Measurements from ENCODE around the gene GPAT3. TPM values are rescaled to one million over a fixed set of nuclear protein-coding genes. Genes with fewer than 3 reads are reported as not detected.
A peak's percentile ranks its signal among the peaks of the same experiment; 100 is the strongest.
"Not testable (repeated sequence)": the region's sequence is repeated elsewhere in the genome, so short reads cannot be mapped to it uniquely, and the experiment has no call there.

The GPAT3 gene
- total RNA-seq, 2 experiments from 2014 or later, result 27.2 to 27.7 TPM

DNA sequence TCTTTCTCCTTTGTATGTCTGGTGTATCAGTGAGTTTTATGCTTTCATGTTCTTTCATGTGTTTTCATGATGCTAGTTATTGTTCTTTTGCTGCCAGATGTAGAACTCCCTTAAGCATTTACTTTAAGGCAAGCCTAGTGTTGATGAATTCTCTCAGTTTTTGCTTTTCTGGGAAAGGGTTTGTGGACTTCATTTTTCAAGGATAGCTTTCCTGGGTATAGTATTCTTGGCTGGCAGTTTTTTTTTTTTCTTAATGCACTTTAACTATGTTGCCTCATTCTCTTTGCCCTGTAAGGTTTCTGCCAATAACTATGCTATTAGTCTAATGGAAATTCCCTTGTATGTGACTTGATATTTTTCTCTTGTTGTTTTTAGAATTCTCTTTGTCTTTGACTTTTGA is 77.1 kb downstream of the GPAT3 start:
- DNase-seq, result no peak
- H3K27ac Mint-ChIP-seq, result no peak overlapping the region
- CTCF ChIA-PET, result no interaction called here
- H3K27me3 Mint-ChIP-seq, result peaks cover 43% of the 10 kb centered on the region
- POLR2A ChIA-PET, result no interaction called here
- peaks cover 6% of the 10 kb centered on the region for H3K36me3 Mint-ChIP-seq (ENCODE audit: low read depth)
- peaks cover 22% of the 10 kb centered on the region for H3K9me3 Mint-ChIP-seq
- no peaks in the 10 kb centered on the region for H3K4me1 Mint-ChIP-seq
- no peak overlapping the region for H3K4me3 Mint-ChIP-seq

DNA sequence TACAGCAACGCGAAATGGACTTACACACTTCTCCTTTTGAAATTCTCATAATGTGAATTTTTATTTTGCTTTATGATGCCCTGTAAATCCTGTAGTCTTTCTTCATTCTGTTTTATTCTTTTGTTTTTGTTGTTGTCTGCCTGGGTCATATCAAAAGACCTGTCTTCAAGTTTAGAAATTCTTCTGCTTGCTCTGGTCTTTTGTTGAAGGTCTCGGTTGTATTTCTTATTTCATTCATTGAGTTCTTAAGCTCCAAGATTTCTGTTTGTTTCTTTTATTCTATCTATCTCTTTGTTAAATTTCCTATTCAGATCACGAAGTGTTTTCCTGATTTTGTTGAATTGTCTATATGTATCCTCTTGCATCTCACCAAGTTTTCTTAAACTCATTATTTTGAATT is 78.1 kb downstream of the GPAT3 start:
- Mint-ChIP-seq H3K9me3 (peaks cover 22% of the 10 kb centered on the region), H3K27ac (no peak overlapping the region), H3K4me3 (no peak overlapping the region), H3K36me3 (ENCODE audit: low read depth) (peaks cover 6% of the 10 kb centered on the region), H3K27me3 (peaks cover 47% of the 10 kb centered on the region), H3K4me1 (peaks cover 1% of the 10 kb centered on the region)
- DNase-seq, result no peak
- CTCF ChIA-PET, result no interaction called here
- POLR2A ChIA-PET, result no interaction called here

DNA sequence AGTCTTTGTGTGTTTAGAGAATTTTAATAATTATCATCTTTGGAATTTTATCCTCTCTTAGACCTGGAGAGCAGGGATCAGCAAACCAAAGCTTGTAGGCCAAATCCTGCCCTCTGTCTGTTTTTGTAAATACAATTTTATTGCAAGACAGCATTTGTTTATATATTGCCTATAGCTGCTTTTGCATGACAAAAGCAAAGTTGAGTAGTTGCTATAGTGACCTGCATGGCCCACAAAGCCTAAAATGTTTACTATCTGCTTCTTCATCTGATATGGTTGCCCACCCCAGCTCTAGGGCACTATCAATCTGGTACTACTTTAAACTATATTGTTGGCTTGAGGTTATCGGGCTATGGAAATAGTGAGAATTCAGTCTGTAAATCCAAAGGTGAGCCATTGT is 80.3 kb downstream of the GPAT3 start:
- peaks cover 37% of the 10 kb centered on the region for H3K27me3 Mint-ChIP-seq
- peaks cover 4% of the 10 kb centered on the region for H3K36me3 Mint-ChIP-seq (ENCODE audit: low read depth)
- H3K4me1 Mint-ChIP-seq, result peaks cover 6% of the 10 kb centered on the region
- peaks cover 31% of the 10 kb centered on the region for H3K9me3 Mint-ChIP-seq
- ChIA-PET CTCF (no interaction called here), POLR2A (no interaction called here)
- no peak for DNase-seq
- H3K27ac Mint-ChIP-seq, result no peak overlapping the region
- H3K4me3 Mint-ChIP-seq, result no peak overlapping the region

DNA sequence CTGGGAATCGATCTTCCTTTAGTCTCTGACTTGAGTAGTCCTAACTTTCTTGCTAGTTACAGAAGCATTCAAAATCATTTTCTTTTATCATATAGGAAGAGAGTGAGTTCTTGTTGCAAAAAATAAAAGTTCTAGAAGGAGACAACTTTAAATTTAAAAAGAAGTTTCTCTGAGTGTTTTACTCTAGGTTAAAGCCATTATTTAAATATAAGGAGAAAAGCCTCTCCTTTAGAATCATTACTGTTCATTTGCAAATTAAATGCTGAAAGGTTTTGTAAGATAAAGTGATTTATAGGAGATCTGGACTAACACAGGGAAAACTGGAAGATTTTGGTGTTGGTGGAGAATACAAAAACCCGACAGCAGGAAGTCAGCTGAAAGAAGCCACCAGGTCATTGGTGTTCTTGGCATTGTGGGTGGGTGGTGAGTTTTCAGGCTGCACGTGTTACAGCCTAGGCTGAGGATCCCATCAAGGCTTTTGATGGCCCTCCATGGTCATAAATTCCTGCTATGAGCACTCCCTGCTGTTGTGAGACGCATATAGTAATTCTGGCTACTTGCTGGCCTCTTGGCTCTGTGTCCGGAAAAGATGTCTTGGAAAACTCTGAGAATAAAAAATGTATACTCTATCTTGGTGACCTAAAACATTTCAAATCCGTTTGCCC is 81.6 kb downstream of the GPAT3 start:
- Mint-ChIP-seq H3K4me3 (no peak overlapping the region), H3K27me3 (peaks cover 32% of the 10 kb centered on the region), H3K9me3 (peaks cover 39% of the 10 kb centered on the region), H3K36me3 (ENCODE audit: low read depth) (peaks cover 11% of the 10 kb centered on the region), H3K27ac (no peak overlapping the region), H3K4me1 (peaks cover 6% of the 10 kb centered on the region)
- ChIA-PET POLR2A (no interaction called here), CTCF (no interaction called here)
- no peak for DNase-seq

DNA sequence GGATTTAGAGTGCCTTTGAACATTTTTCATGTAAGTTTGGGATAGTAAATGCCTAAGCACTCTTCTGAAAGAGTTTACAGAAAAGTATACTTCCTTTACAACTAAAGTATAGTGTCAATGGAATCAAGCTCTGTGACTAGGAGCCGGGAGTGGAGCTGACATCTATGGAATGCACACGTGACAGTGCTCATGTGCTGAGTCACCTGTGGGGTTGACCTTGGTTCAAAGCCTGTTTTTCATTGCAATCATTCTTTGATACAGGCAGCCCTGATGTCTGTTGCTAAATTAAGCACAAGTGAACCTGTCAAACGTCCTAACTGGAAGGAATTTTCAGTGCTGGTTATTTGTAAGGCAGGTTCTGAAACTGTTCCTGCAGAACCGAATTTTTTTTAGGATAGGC is 82.5 kb downstream of the GPAT3 start:
- Mint-ChIP-seq H3K4me3 (no peak overlapping the region), H3K27me3 (peaks cover 27% of the 10 kb centered on the region), H3K9me3 (peaks cover 36% of the 10 kb centered on the region), H3K27ac (no peak overlapping the region), H3K4me1 (peaks cover 6% of the 10 kb centered on the region), H3K36me3 (ENCODE audit: low read depth) (peaks cover 12% of the 10 kb centered on the region)
- ChIA-PET POLR2A (no interaction called here), CTCF (interaction anchor here (0.6 kb wide), 1 partner anchor 104 kb away, joined by 3 read pairs; no protein-coding TSS in a partner anchor)
- no peak for DNase-seq

DNA sequence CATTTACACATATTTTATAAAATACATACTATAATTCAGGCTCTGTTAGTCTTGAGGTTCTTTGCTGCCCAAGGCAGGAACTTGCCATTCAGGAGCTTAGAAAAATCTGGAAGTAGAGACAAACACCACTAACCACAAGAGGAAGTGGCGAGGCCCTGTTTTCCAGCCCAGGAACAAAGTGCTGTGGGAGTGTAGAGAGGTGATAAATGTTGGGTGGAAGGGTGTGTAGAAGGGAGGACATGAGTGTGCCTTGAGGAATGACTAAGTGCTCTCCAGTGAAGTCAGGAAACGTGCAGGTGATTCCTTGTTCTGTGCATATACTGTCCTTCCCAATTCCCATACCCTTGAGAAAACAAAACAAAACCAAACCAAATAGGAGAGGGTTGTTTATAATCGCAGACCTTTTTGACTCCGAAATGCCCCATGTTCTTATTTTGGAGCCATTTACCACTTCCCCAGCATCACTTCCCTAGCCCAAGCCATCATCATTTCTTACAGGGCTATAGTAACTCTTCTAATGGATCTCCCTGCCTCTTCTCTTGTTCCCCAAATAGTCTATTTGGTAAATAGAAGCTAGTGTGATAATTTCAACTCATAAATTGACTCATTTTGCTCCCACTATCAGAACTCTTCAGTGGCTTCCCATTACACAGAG is 83.2 kb downstream of the GPAT3 start:
- peaks cover 10% of the 10 kb centered on the region for H3K36me3 Mint-ChIP-seq (ENCODE audit: low read depth)
- no peak for DNase-seq
- no peak overlapping the region for H3K27ac Mint-ChIP-seq
- H3K9me3 Mint-ChIP-seq, result peaks cover 31% of the 10 kb centered on the region
- ChIA-PET CTCF (interaction anchor here (0.6 kb wide), 1 partner anchor 105 kb away, joined by 3 read pairs; no protein-coding TSS in a partner anchor), POLR2A (no interaction called here)
- H3K27me3 Mint-ChIP-seq, result peaks cover 20% of the 10 kb centered on the region
- H3K4me1 Mint-ChIP-seq, result peaks cover 6% of the 10 kb centered on the region
- no peak overlapping the region for H3K4me3 Mint-ChIP-seq

DNA sequence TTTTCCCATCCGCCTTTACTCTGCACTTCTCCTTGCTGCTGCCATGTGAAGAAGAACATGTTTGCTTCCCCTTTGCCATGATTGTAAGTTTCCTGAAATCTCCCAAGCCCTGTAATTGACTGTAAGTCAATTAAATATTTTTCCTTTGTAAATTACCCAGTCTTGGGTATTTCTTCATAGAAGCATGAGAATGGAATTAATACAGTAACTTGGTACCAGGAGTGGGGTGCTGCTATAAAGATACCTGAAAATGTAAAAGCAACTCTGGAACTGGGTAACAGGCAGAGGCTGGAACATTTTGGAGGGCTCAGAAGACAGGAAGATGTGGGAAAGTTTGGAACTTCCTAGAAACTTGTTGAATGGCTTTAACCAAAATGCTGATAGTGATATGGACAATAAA is 86.2 kb downstream of the GPAT3 start:
- peaks cover 35% of the 10 kb centered on the region for H3K27me3 Mint-ChIP-seq
- POLR2A ChIA-PET; H3K36me3 Mint-ChIP-seq (ENCODE audit: low read depth); H3K27ac Mint-ChIP-seq; H3K4me3 Mint-ChIP-seq; H3K4me1 Mint-ChIP-seq; DNase-seq; CTCF ChIA-PET: not testable (repeated sequence)
- H3K9me3 Mint-ChIP-seq, result peaks cover 22% of the 10 kb centered on the region

DNA sequence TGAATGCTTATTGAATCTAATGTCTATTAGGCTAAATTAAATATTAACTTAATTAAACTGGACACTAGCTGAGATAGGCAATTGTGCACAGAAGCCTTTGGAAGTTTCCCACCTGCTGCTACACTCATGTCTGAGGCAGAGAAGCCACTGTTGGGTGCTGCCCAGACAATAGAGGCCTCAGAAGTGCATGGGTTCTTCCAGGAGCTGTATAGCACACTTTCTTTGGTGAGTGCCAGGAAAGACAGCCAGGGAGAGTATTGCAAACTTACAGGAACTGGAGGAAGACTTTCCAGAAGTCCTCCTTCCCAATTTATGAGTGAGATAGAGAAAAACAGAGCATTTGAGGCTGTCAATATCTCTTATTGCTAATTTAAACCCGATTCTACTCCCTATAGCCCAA is 89.9 kb downstream of the GPAT3 start:
- H3K27ac Mint-ChIP-seq, result no peak overlapping the region
- POLR2A ChIA-PET, result no interaction called here
- CTCF ChIA-PET, result no interaction called here
- no peak overlapping the region for H3K4me3 Mint-ChIP-seq
- H3K4me1 Mint-ChIP-seq, result no peaks in the 10 kb centered on the region
- peaks cover 18% of the 10 kb centered on the region for H3K9me3 Mint-ChIP-seq
- no peak for DNase-seq
- H3K27me3 Mint-ChIP-seq, result peaks cover 25% of the 10 kb centered on the region
- peaks cover 8% of the 10 kb centered on the region for H3K36me3 Mint-ChIP-seq (ENCODE audit: low read depth)

DNA sequence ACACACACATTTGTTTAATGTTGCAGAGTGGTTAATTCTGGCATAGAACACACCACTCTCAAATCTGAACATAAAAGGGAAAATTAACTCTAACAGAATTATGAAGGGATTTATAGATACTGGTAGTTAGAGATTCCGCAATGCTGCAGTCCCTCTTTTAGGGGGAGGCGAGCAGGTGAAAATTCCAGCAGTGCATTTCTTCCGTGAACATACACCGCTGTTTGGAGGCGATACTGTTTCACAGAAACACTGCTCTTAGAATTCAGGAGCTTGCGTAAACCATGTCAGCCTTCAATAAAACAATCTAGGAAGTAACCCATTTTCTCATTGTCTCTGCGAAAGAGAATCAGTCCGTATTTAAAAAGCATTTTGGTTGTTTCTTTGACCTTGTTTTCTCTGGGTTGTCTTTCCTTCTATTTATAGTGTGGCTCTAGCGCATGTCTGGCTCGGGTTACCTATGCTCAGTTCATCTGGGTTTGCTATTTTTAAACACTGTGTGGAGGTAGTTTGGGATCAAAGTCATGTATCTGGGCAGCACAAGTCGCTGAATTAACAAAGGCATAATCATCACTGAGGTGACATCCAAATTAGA is 90.4 kb downstream of the GPAT3 start:
- Mint-ChIP-seq H3K9me3 (peaks cover 13% of the 10 kb centered on the region), H3K27ac (no peak overlapping the region), H3K27me3 (peaks cover 24% of the 10 kb centered on the region), H3K36me3 (ENCODE audit: low read depth) (peaks cover 8% of the 10 kb centered on the region), H3K4me1 (no peaks in the 10 kb centered on the region), H3K4me3 (no peak overlapping the region)
- ChIA-PET POLR2A (no interaction called here), CTCF (no interaction called here)
- DNase-seq, result no peak

DNA sequence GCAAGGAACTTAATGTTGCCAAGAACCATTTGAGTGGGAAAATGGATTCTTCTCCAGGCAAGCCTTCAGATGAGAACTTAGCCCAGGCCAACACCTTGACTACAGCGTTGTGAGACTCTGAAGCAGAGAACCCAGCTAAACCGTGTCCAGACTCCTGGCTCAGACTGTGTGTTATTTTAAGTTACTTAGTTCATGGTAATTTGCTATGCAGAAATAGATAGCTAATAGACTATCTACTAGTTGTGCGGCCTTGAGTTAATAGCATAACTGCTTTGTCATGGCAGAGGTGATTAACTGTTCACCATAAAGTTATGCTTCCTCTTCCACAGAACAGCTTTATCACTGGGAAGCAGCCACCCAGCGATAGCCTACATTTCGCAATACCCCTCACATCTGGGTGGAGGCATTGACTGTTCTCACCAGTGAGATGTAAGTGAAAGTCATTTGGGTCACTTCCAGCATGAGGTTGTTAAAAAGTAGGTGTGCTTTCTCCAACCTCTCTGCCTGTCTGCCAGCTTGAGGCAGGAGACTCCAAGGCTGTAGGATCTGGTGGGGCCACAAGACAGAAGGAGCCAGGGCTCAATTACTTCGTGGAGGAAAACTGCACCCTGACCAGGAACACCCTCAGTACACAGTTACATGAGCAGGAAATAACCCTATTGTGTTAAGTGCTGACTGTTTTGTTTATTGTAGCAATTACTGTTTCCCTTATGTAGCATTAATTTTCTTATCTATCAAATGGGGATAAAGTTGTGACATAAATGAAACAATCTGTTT is 94.2 kb downstream of the GPAT3 start:
- Mint-ChIP-seq H3K9me3 (no peaks in the 10 kb centered on the region), H3K27ac (no peak overlapping the region), H3K4me1 (no peaks in the 10 kb centered on the region), H3K27me3 (peaks cover 20% of the 10 kb centered on the region), H3K4me3 (no peak overlapping the region), H3K36me3 (ENCODE audit: low read depth) (no peaks in the 10 kb centered on the region)
- CTCF ChIA-PET, result no interaction called here
- POLR2A ChIA-PET, result no interaction called here
- DNase-seq, result no peak

DNA sequence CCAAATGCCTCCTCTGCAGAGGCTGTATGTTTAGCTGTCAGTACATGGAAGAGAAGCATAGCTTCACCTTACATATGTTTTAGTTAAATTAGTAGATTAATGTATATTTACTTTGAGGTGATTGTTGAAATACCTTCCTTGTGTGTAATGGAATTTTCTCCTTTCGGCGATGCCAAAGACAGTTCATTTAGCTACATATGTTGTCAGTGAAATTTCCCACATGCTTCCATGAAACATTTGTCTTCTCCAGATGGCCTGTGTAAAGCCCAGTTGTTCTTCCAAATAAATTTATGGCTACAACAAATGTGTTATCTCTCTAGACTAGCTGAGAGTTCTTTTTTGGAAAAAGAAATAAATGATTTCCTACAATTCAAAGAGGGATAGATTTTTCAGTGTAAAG is 95.2 kb downstream of the GPAT3 start:
- ChIA-PET CTCF (interaction anchor here (1.6 to 1.7 kb wide), 2 partner anchors 12 to 126 kb away, joined by 3 to 6 read pairs; no protein-coding TSS in a partner anchor), POLR2A (no interaction called here)
- Mint-ChIP-seq H3K4me1 (no peaks in the 10 kb centered on the region), H3K36me3 (ENCODE audit: low read depth) (no peaks in the 10 kb centered on the region), H3K27me3 (peaks cover 15% of the 10 kb centered on the region), H3K4me3 (no peak overlapping the region), H3K27ac (no peak overlapping the region), H3K9me3 (no peaks in the 10 kb centered on the region)
- no peak for DNase-seq

DNA sequence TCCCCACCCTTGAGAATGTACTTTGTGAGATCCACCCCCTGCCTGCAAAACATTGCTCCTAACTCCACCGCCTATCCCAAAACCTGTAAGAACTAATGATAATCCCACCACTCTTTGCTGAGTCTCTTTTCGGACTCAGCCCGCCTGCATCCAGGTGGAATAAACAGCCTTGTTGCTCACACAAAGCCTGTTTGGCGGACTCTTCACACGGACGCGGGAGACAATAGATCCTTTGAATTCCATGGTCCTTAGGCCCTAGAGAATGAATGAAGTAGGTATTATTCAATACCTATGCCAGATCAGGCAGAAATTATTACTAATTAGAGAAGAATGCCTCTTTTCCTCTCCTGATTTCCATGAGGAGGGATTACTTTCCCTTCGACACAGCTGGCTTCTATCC is 101.0 kb downstream of the GPAT3 start:
- Mint-ChIP-seq H3K27me3 (peaks cover 13% of the 10 kb centered on the region), H3K36me3 (ENCODE audit: low read depth) (no peaks in the 10 kb centered on the region), H3K9me3 (no peaks in the 10 kb centered on the region), H3K27ac (no peak overlapping the region), H3K4me3 (no peak overlapping the region), H3K4me1 (no peaks in the 10 kb centered on the region)
- no peak for DNase-seq
- ChIA-PET CTCF (interaction anchor here (0.7 kb wide), 1 partner anchor 130 kb away, joined by 4 read pairs; no protein-coding TSS in a partner anchor), POLR2A (no interaction called here)

DNA sequence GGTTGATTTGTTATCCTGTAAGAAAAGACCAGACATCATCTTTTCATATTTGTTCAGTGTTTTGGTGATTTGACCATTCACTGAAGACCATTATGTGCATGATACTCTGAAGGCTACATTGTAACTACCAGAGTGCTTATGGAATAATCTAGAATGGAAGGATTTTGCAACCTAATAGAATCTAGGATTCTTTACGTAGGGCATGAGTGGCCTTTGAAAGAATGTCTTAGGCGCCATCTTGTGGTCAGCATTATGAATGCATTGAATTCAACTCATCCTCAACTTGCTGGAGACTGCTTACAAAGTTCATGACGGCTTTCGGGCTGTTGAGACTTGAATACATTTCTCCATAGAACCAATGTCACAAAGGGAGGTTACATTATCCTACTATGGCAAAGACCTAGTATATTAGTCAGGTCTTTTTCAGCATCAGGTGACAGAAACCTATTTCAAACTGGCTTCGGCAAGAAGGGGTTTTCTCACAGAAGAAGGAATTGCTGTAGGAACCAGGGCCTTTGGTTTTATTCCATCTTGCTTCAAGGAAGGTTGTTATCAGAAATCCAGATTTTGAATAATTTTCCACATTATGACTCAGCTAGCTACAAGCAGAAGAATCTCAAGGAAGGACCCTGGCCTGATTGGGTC is 104.1 kb downstream of the GPAT3 start:
- H3K9me3 Mint-ChIP-seq, result no peaks in the 10 kb centered on the region
- H3K4me3 Mint-ChIP-seq, result no peak overlapping the region
- no peak overlapping the region for H3K27ac Mint-ChIP-seq
- ChIA-PET CTCF (interaction anchor here (0.9 to 8.1 kb wide), 8 partner anchors 104 to 274 kb away, joined by 3 to 72 read pairs (median 4); partner anchors contain the start of genes ABRAXAS1 and GPAT3), POLR2A (no interaction called here)
- peaks cover 10% of the 10 kb centered on the region for H3K27me3 Mint-ChIP-seq
- H3K36me3 Mint-ChIP-seq (ENCODE audit: low read depth), result no peaks in the 10 kb centered on the region
- peak; percentile 53 for DNase-seq
- peaks cover 2% of the 10 kb centered on the region for H3K4me1 Mint-ChIP-seq
